K562 (cell line): ENCODE data around the gene DCAF6. TPM values are rescaled to one million over a fixed set of nuclear protein-coding genes. Genes with fewer than 3 reads are reported as not detected.

Experiments
- ATAC-seq: fragments of 200-7000 bp; cut with Tn5 transposase; 3 replicates; pipeline ENCODE4 v1.9.1; 2020; ENCODE audit warnings: moderate library complexity
- BruUV-seq: library from RNA; stranded (reverse); fragments of 400-500 nt; replicated peaks from 2 replicates; lab custom pipeline; 2021; lab: Mats Ljungman, UMichigan
- CTCF ChIA-PET: fragments of 300-600 bp; formaldehyde crosslinking; extraction: SDS; loops from one replicate; lab custom pipeline; 2021; ENCODE audit warnings: low intra/inter-chr PET ratio; lab: Yijun Ruan, JAX
- POLR2A ChIA-PET: fragments of 300-600, 350-650 bp; sonication (Branson Sonifier 250); formaldehyde crosslinking; extraction: SDS; loops from one replicate; lab custom pipeline; 2021; ENCODE audit warnings: antibody characterized with exemption, inconsistent platforms; lab: Yijun Ruan, JAX
- DNase-seq, 4 experiments: peaks; one replicate each; pipeline versions ENCODE4 v3.0.0 to v3.0.0-alpha.2; 2011 to 2018; ENCODE audit warnings: low spot score in 3 of 4, mixed read lengths in 3 of 4; ENCODE audit errors: extremely low read depth in 1 of 4
- FAIRE-seq: peaks from 2 replicates; lab custom pipeline; 2011; peaks lifted over from hg19 to GRCh38; lab: Jason Lieb, UNC
- H2AFZ ChIP-seq: 2 replicates; pipeline ENCODE4 v1.6.0; 2011; ENCODE audit warnings: low read depth, low read length, control low read depth, inconsistent platforms
- H3K27ac ChIP-seq: fragments of 200-600 bp; 3 replicates; pipeline ENCODE4 v1.8.0; 2011; ENCODE audit warnings: low read depth, mild to moderate bottlenecking, control low read depth, inconsistent platforms, low read length, moderate library complexity, mixed read lengths; ENCODE audit errors: extremely low read depth
- H3K27me3 ChIP-seq, 2 experiments: fragments of 300-600 bp in 1 of 2; 2 replicates in 1 of 2; 3 replicates in 1 of 2; pipeline versions ENCODE4 v1.6.0 to v1.8.0; 2011; ENCODE audit warnings: inconsistent platforms in 2 of 2, low read length in 2 of 2, mild to moderate bottlenecking in 1 of 2, mixed read lengths in 1 of 2, moderate library complexity in 1 of 2; ENCODE audit not compliant: control insufficient read depth in 2 of 2, insufficient read depth in 2 of 2
- H3K36me3 ChIP-seq: fragments of 300-600 bp; 3 replicates; pipeline ENCODE4 v1.8.0; 2011; ENCODE audit warnings: mild to moderate bottlenecking, low read length, inconsistent platforms; ENCODE audit not compliant: control insufficient read depth, insufficient read depth
- H3K4me1 ChIP-seq, 2 experiments: fragments of 200-600 bp in 1 of 2; replicated peaks in 1 of 2; 2 replicates in 1 of 2; 3 replicates in 1 of 2; pipeline versions ENCODE4 v1.5.1 to v1.8.0; 2011; ENCODE audit warnings: inconsistent platforms in 2 of 2, low read length in 2 of 2, mild to moderate bottlenecking in 1 of 2, mixed read lengths in 1 of 2, moderate library complexity in 1 of 2; ENCODE audit not compliant: control insufficient read depth in 2 of 2, insufficient read depth in 2 of 2
- H3K4me2 ChIP-seq: 2 replicates; pipeline ENCODE4 v1.6.1; 2011; ENCODE audit warnings: low read length, control low read depth, inconsistent platforms, mixed read lengths; ENCODE audit not compliant: insufficient read depth
- H3K4me3 ChIP-seq: fragments of 200-600 bp; sonication (generic), shearing (Covaris generic); 2 replicates; pipeline ENCODE4 v1.5.1; 2016; ENCODE audit warnings: control low read depth, inconsistent platforms
- H3K79me2 ChIP-seq: fragments of 200-600 bp; 3 replicates; pipeline ENCODE4 v1.8.0; 2011; ENCODE audit warnings: low read length, inconsistent platforms; ENCODE audit not compliant: control insufficient read depth, insufficient read depth
- H3K9ac ChIP-seq, 2 experiments: 2 replicates each; pipeline versions ENCODE4 v1.6.0 to v1.6.1; 2011; ENCODE audit warnings: low read depth in 2 of 2, low read length in 2 of 2, control low read depth in 1 of 2, inconsistent platforms in 1 of 2, mild to moderate bottlenecking in 1 of 2, mixed read lengths in 1 of 2; ENCODE audit not compliant: insufficient read depth in 1 of 2
- H3K9me1 ChIP-seq: one replicate; pipeline ENCODE4 v1.6.0; 2011; ENCODE audit warnings: inconsistent platforms, mild to moderate bottlenecking, low read length, moderate library complexity; ENCODE audit not compliant: control insufficient read depth, insufficient read depth
- H3K9me3 ChIP-seq: replicated peaks from 2 replicates; pipeline ENCODE4 v1.5.1; 2011; ENCODE audit warnings: low read depth, low read length, inconsistent platforms; ENCODE audit not compliant: control insufficient read depth, insufficient read depth
- H4K20me1 ChIP-seq: replicated peaks from 2 replicates; pipeline ENCODE4 v1.6.1; 2011; ENCODE audit warnings: low read length, inconsistent platforms, mixed read lengths; ENCODE audit not compliant: control insufficient read depth, insufficient read depth
- CHCHD3 ChIP-seq: fragments of 250-450 bp; sonication (Bioruptor Pico); IDR thresholded peaks from 2 replicates; pipeline ENCODE4 v2.1.2; 2022; ENCODE audit warnings: mild to moderate bottlenecking
- CHD2 ChIP-seq: IDR thresholded peaks from 2 replicates; pipeline ENCODE4 v1.6.1; 2011; ENCODE audit warnings: low read depth, low read length
- IFI16 ChIP-seq: fragments of 250-450 bp; sonication (Bioruptor Pico); IDR thresholded peaks from 2 replicates; pipeline ENCODE4 v2.1.2; 2022; ENCODE audit warnings: mild to moderate bottlenecking, inconsistent platforms
- KHSRP ChIP-seq: fragments of 450-650 bp; IDR thresholded peaks from 2 replicates; pipeline ENCODE4 v1.6.1; 2017
- MNT ChIP-seq, 2 experiments: fragments of 450-650 bp; conservative IDR thresholded peaks; 2 replicates each; pipeline ENCODE4 v1.6.1; 2017; ENCODE audit warnings: mild to moderate bottlenecking in 2 of 2, moderate library complexity in 2 of 2
- NR1H2 ChIP-seq: sonication (generic); formaldehyde crosslinking; IDR thresholded peaks from 2 replicates; pipeline ENCODE4 v1.4.0; 2020; ENCODE audit warnings: mild to moderate bottlenecking, missing genetic modification reagents
- POLR3A ChIP-seq: IDR thresholded peaks from 2 replicates; pipeline ENCODE4 v1.6.1; 2011; ENCODE audit warnings: borderline replicate concordance, mild to moderate bottlenecking, moderate library complexity; ENCODE audit not compliant: insufficient read length, insufficient read depth; ENCODE audit errors: extremely low read depth
- SAFB2 ChIP-seq: fragments of 200-400 bp; formaldehyde crosslinking; IDR thresholded peaks from 2 replicates; pipeline ENCODE4 v1.6.1; 2018; ENCODE audit warnings: borderline replicate concordance, low read length, low read depth, moderate library complexity; ENCODE audit not compliant: severe bottlenecking
- SIN3A ChIP-seq, 2 experiments: fragments of 150-350 bp in 1 of 2; IDR thresholded peaks; 2 replicates each; pipeline ENCODE4 v1.6.1; 2011 to 2016; ENCODE audit warnings: borderline replicate concordance in 2 of 2, low read depth in 2 of 2, low read length in 2 of 2, mild to moderate bottlenecking in 2 of 2, moderate library complexity in 2 of 2; ENCODE audit not compliant: control insufficient read depth in 1 of 2
- SMAD1 ChIP-seq: fragments of 150-350 bp; IDR thresholded peaks from 2 replicates; pipeline ENCODE4 v1.6.1; 2014; ENCODE audit warnings: low read length, low read depth; ENCODE audit not compliant: partially characterized antibody
- ZNF212 ChIP-seq: fragments of 450-650 bp; formaldehyde crosslinking; IDR thresholded peaks from 2 replicates; pipeline ENCODE4 v1.4.0; 2020; ENCODE audit warnings: mild to moderate bottlenecking
- ZNF507 ChIP-seq: conservative IDR thresholded peaks from 2 replicates; pipeline ENCODE4 v1.6.1; 2017; ENCODE audit warnings: missing genetic modification characterization, missing compliant biosample characterization
- ZNF57 ChIP-seq: fragments of 450-650 bp; formaldehyde crosslinking; IDR thresholded peaks from 2 replicates; pipeline ENCODE4 v1.4.0; 2020; ENCODE audit warnings: mild to moderate bottlenecking, moderate library complexity
- WGBS: fragments of 100-300 bp; shearing (Covaris generic); methylation state at CpG from one replicate; pipeline ENCODE4 v1.1.6; 2016; ENCODE audit warnings: low coverage, mixed read lengths; ENCODE audit not compliant: insufficient coverage; ENCODE audit errors: missing lambda C conversion rate; 5-methylcytosine and 5-hydroxymethylcytosine counted together
- in situ Hi-C: fragments of 300-500 bp; cut with MboI; formaldehyde crosslinking; loops from 4 replicates; pipeline ENCODE4 v1.15.0; 2018; ENCODE audit warnings: inconsistent platforms, mixed read lengths
- intact Hi-C: fragments of 100-400 bp; cut with micrococcal nuclease; formaldehyde crosslinking; loops from 2 replicates; pipeline ENCODE4 v1.14.2; 2022
- polyA plus RNA-seq, 8 experiments: library from polyadenylated mRNA; depleted of rRNA in 4 of 8; stranded (reverse) in 5 of 8; unstranded in 3 of 8; fragments of >200 nt; fragmentation: Nextera tagmentation in 2 of 8; fragmentation: Illumina TruSeq in 1 of 8; extraction: Ambion mirVana in 2 of 8; extraction: Trizol in 1 of 8; gene quantifications; 2 replicates each; pipeline versions ENCODE4 v1.2.1 to v1.2.3, GENCODE V29; 2011 to 2014; ENCODE audit warnings: inconsistent platforms in 1 of 8, missing spikeins in 1 of 8
- total RNA-seq, 7 experiments: library from RNA; depleted of rRNA in 6 of 7; stranded (reverse); fragments of >200 nt in 6 of 7; fragmentation: Illumina TruSeq in 2 of 7; extraction: Trizol in 2 of 7; gene quantifications; 2 replicates each; pipeline versions ENCODE4 v1.2.1 to v1.2.3, GENCODE V29; 2011 to 2021; ENCODE audit warnings: low replicate concordance in 1 of 7
- TF ChIP-seq, protein P1 (sequence below): fragments of 450-650 bp; IDR thresholded peaks from 2 replicates; pipeline ENCODE4 v1.6.1; 2017; ENCODE audit warnings: antibody characterized with exemption, mild to moderate bottlenecking

The DCAF6 gene
- total and polyA plus RNA-seq, 9 of the 15 experiments (the other 6 are each of a cell fraction or from before 2014, with no cell fraction given), result 19.1 to 102 (median 46.3) TPM

GRCh38 chr1:167949785-167950184 lies 13.3 kb downstream of the DCAF6 start:
- H3K27me3 ChIP-seq, result no peaks in the 10 kb centered on the region
- in situ Hi-C loops, result no loop called here
- H3K4me1 ChIP-seq, result peaks cover 0 to 6% of the 10 kb centered on the region in 2 experiments; a peak in 1 of 5 replicates
- no peak overlapping the region for H3K9ac ChIP-seq
- no peaks in the 10 kb centered on the region for H4K20me1 ChIP-seq
- H3K9me3 ChIP-seq, result no peaks in the 10 kb centered on the region
- no peaks in the 10 kb centered on the region for H3K9me1 ChIP-seq
- H3K4me3 ChIP-seq, result no peak overlapping the region
- no peak overlapping the region for H2AFZ ChIP-seq
- no peak overlapping the region for H3K4me2 ChIP-seq
- FAIRE-seq, result no peak
- WGBS, result 44% methylated on average over 3 of the region's 3 CpGs
- H3K27ac ChIP-seq, result no peak overlapping the region
- no TSS peak for BruUV-seq
- intact Hi-C loops, result no loop called here
- no peak for DNase-seq
- no peak for ATAC-seq
- ChIA-PET CTCF (no interaction called here), POLR2A (interaction anchor here (1.4 kb wide), 1 partner anchor 12 kb away, joined by 9 read pairs; the partner anchor contains the start of gene MPC2)
- H3K79me2 ChIP-seq, result peaks cover 80% of the 10 kb centered on the region
- peaks cover 43% of the 10 kb centered on the region for H3K36me3 ChIP-seq
- no peak for TF ChIP-seq ZNF507 (tag)
- no peak for TF ChIP-seq ZNF212 (CRISPR knock-in tag)
- no peak for TF ChIP-seq CHD2
- TF ChIP-seq SAFB2, result no peak
- no peak for TF ChIP-seq KHSRP
- TF ChIP-seq SMAD1, result no peak
- no peak for TF ChIP-seq ZNF57
- TF ChIP-seq, protein P1, sequence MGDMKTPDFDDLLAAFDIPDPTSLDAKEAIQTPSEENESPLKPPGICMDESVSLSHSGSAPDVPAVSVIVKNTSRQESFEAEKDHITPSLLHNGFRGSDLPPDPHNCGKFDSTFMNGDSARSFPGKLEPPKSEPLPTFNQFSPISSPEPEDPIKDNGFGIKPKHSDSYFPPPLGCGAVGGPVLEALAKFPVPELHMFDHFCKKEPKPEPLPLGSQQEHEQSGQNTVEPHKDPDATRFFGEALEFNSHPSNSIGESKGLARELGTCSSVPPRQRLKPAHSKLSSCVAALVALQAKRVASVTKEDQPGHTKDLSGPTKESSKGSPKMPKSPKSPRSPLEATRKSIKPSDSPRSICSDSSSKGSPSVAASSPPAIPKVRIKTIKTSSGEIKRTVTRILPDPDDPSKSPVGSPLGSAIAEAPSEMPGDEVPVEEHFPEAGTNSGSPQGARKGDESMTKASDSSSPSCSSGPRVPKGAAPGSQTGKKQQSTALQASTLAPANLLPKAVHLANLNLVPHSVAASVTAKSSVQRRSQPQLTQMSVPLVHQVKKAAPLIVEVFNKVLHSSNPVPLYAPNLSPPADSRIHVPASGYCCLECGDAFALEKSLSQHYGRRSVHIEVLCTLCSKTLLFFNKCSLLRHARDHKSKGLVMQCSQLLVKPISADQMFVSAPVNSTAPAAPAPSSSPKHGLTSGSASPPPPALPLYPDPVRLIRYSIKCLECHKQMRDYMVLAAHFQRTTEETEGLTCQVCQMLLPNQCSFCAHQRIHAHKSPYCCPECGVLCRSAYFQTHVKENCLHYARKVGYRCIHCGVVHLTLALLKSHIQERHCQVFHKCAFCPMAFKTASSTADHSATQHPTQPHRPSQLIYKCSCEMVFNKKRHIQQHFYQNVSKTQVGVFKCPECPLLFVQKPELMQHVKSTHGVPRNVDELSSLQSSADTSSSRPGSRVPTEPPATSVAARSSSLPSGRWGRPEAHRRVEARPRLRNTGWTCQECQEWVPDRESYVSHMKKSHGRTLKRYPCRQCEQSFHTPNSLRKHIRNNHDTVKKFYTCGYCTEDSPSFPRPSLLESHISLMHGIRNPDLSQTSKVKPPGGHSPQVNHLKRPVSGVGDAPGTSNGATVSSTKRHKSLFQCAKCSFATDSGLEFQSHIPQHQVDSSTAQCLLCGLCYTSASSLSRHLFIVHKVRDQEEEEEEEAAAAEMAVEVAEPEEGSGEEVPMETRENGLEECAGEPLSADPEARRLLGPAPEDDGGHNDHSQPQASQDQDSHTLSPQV, result no peak
- no peak for TF ChIP-seq CHCHD3 (CRISPR knock-in tag)
- no peak for TF ChIP-seq MNT (conservative IDR thresholded peaks at IDR 0.05)
- no peak for TF ChIP-seq POLR3A
- TF ChIP-seq IFI16 (CRISPR knock-in tag), result no peak
- no peak for TF ChIP-seq NR1H2
- no peak for TF ChIP-seq SIN3A (IDR thresholded peaks at IDR 0.05; ENCODE audit: borderline replicate concordance in 2 of 2, control insufficient read depth in 1 of 2, low read depth in 2 of 2, low read length in 2 of 2)
